ENCODE results near the gene ARF5.

- TF ChIP-seq CTCF (IDR thresholded peaks at IDR 0.05) = no peak
- no peak for TF ChIP-seq POLR2A (IDR thresholded peaks at IDR 0.05)
Measured at GRCh38 chr7:127638197-127638596, 50.0 kb downstream of the ARF5 start.

Measured in right lobe of liver (tissue), 4 donors.